Loucy (cell line): Measurements from ENCODE around the gene MICAL3.
"Not testable (repeated sequence)": the region's sequence is repeated elsewhere in the genome, so short reads cannot be mapped to it uniquely, and the experiment has no call there.

Experiments used
- H2AFZ ChIP-seq: fragments of 200-600 bp; sonication (generic); 2 replicates; pipeline ENCODE4 v1.6.0; 2016; ENCODE audit warnings: antibody characterized with exemption, mild to moderate bottlenecking, low read length, moderate library complexity
- H3F3A ChIP-seq: fragments of 200-600 bp; 2 replicates; pipeline ENCODE4 v1.6.0; 2016; ENCODE audit warnings: antibody characterized with exemption, low read depth, mild to moderate bottlenecking
- H3K27me3 ChIP-seq: fragments of 200-600 bp; sonication (generic); 2 replicates; pipeline ENCODE4 v1.6.1; 2014; ENCODE audit warnings: low read length, mild to moderate bottlenecking; ENCODE audit not compliant: insufficient read depth, poor library complexity, severe bottlenecking
- H3K36me3 ChIP-seq: fragments of 200-600 bp; sonication (generic); 2 replicates; pipeline ENCODE4 v1.6.1; 2016; ENCODE audit warnings: low read length; ENCODE audit not compliant: insufficient read depth
- H3K4me1 ChIP-seq: fragments of 200-600 bp; sonication (generic); 2 replicates; pipeline ENCODE4 v1.5.1; 2014; ENCODE audit warnings: low read length, mild to moderate bottlenecking; ENCODE audit not compliant: insufficient read depth, poor library complexity, severe bottlenecking
- H3K4me2 ChIP-seq: fragments of 200-600 bp; sonication (generic); 2 replicates; pipeline ENCODE4 v1.6.0; 2014; ENCODE audit warnings: antibody characterized with exemption, low read length, low read depth, mild to moderate bottlenecking; ENCODE audit not compliant: poor library complexity, severe bottlenecking
- H3K4me3 ChIP-seq: fragments of 200-600 bp; sonication (generic); 2 replicates; pipeline ENCODE4 v1.5.1; 2014; ENCODE audit warnings: low read length, mild to moderate bottlenecking, mixed read lengths; ENCODE audit not compliant: poor library complexity, severe bottlenecking
- H3K79me2 ChIP-seq: fragments of 200-600 bp; sonication (generic); 2 replicates; pipeline ENCODE4 v1.6.1; 2014; ENCODE audit warnings: low read length; ENCODE audit not compliant: insufficient read depth
- H3K9ac ChIP-seq: fragments of 200-600 bp; sonication (generic); 2 replicates; pipeline ENCODE4 v1.6.0; 2014; ENCODE audit warnings: mild to moderate bottlenecking, low read depth, low read length, moderate library complexity; ENCODE audit not compliant: poor library complexity, severe bottlenecking
- H3K9me2 ChIP-seq: fragments of 200-600 bp; sonication (generic); replicated peaks from 2 replicates; pipeline ENCODE4 v1.6.1; 2016; ENCODE audit warnings: low read depth, low read length, mixed read lengths
- H3K9me3 ChIP-seq: fragments of 200-600 bp; sonication (generic); 2 replicates; pipeline ENCODE4 v1.6.1; 2014; ENCODE audit warnings: mild to moderate bottlenecking, antibody characterized with exemption, low read length, low read depth; ENCODE audit not compliant: insufficient read depth
- H4K20me1 ChIP-seq: fragments of 200-600 bp; sonication (generic); 2 replicates; pipeline ENCODE4 v1.6.0; 2014; ENCODE audit warnings: antibody characterized with exemption, low read length, mild to moderate bottlenecking; ENCODE audit not compliant: insufficient read depth, poor library complexity, severe bottlenecking
- CTCF ChIP-seq: fragments of 200-600 bp; sonication (generic); conservative IDR thresholded peaks from 2 replicates; pipeline ENCODE4 v1.5.1; 2014; ENCODE audit warnings: mild to moderate bottlenecking, antibody characterized with exemption, low read length
- EZH2phosphoT487 ChIP-seq: fragments of 200-600 bp; IDR thresholded peaks from 2 replicates; pipeline ENCODE4 v1.6.1; 2018; ENCODE audit warnings: antibody characterized with exemption, mild to moderate bottlenecking, moderate library complexity, borderline replicate concordance

The MICAL3 gene

GRCh38 chr22:18066181-18066859, 42.0 kb upstream of the MICAL3 start:
- Histone ChIP-seq H3K36me3 (no peaks in the 10 kb centered on the region), H3K9ac (no peak overlapping the region), H3K4me2 (no peak overlapping the region), H3F3A (no peaks in the 10 kb centered on the region), H2AFZ (no peak overlapping the region), H4K20me1 (no peaks in the 10 kb centered on the region), H3K4me1 (no peaks in the 10 kb centered on the region), H3K27me3 (no peaks in the 10 kb centered on the region), H3K79me2 (no peaks in the 10 kb centered on the region), H3K9me2 (no peaks in the 10 kb centered on the region), H3K4me3 (no peak overlapping the region), H3K9me3 (no peaks in the 10 kb centered on the region)
- TF ChIP-seq CTCF (no peak), EZH2phosphoT487 (no peak)

GRCh38 chr22:18065256-18065655, 40.9 kb upstream of the MICAL3 start:
- Histone ChIP-seq H3K36me3 (no peaks in the 10 kb centered on the region), H3K4me3 (no peak overlapping the region), H3K9ac (no peak overlapping the region), H3K4me1 (no peaks in the 10 kb centered on the region), H3K9me3 (no peaks in the 10 kb centered on the region), H4K20me1 (no peaks in the 10 kb centered on the region), H2AFZ (no peak overlapping the region), H3K4me2 (no peak overlapping the region), H3K27me3 (no peaks in the 10 kb centered on the region), H3F3A (no peaks in the 10 kb centered on the region), H3K9me2 (no peaks in the 10 kb centered on the region), H3K79me2 (no peaks in the 10 kb centered on the region)
- no peak for TF ChIP-seq CTCF
- TF ChIP-seq EZH2phosphoT487, result no peak

- Histone ChIP-seq H3K79me2 (no peaks in the 10 kb centered on the region), H3K4me1 (no peaks in the 10 kb centered on the region), H3F3A (no peaks in the 10 kb centered on the region), H4K20me1 (no peaks in the 10 kb centered on the region), H3K4me2 (no peak overlapping the region), H3K9ac (no peak overlapping the region), H3K9me3 (no peaks in the 10 kb centered on the region), H3K9me2 (no peaks in the 10 kb centered on the region), H2AFZ (no peak overlapping the region), H3K36me3 (no peaks in the 10 kb centered on the region), H3K27me3 (no peaks in the 10 kb centered on the region), H3K4me3 (no peak overlapping the region)
- TF ChIP-seq EZH2phosphoT487 (no peak), CTCF (no peak)
Observed at GRCh38 chr22:18064636-18065035, 40.3 kb upstream of the MICAL3 start.

- not testable (repeated sequence) for H3K9me2 ChIP-seq, H3K36me3 ChIP-seq, H4K20me1 ChIP-seq, H3K79me2 ChIP-seq, H3K9me3 ChIP-seq, H3K4me2 ChIP-seq, H3F3A ChIP-seq, H3K9ac ChIP-seq, H3K4me1 ChIP-seq, H3K4me3 ChIP-seq, H3K27me3 ChIP-seq, H2AFZ ChIP-seq
Observed at GRCh38 chr22:18063715-18064114, 39.4 kb upstream of the MICAL3 start.
